HL-60 (cell line): ENCODE results near the gene PTPRM.

Experiments
- CTCF ChIP-seq: IDR thresholded peaks from one replicate; pipeline ENCODE4 v1.5.1; 2011; ENCODE audit warnings: low read length, control low read depth, inconsistent platforms; ENCODE audit not compliant: insufficient read depth
- GABPA ChIP-seq: IDR thresholded peaks from 2 replicates; pipeline ENCODE4 v1.6.1; 2012; ENCODE audit warnings: low read depth
- POLR2AphosphoS5 ChIP-seq: IDR thresholded peaks from 2 replicates; pipeline ENCODE4 v1.6.1; 2012; ENCODE audit warnings: low read depth
- REST ChIP-seq: IDR thresholded peaks from 2 replicates; pipeline ENCODE4 v1.6.1; 2012; ENCODE audit warnings: low read depth; ENCODE audit not compliant: insufficient replicate concordance
- SPI1 ChIP-seq: IDR thresholded peaks from 2 replicates; pipeline ENCODE4 v1.6.1; 2012; ENCODE audit warnings: low read depth, mild to moderate bottlenecking, borderline replicate concordance

- TF ChIP-seq REST, result no peak
- TF ChIP-seq CTCF, result no peak
- TF ChIP-seq POLR2AphosphoS5, result no peak
- no peak for TF ChIP-seq GABPA
- no peak for TF ChIP-seq SPI1
Observed at GRCh38 chr18:7605705-7606104, 38.6 kb downstream of the PTPRM start.
